ENCODE results near the gene FTL. TPM values are rescaled to one million over a fixed set of nuclear protein-coding genes. Genes with fewer than 3 reads are reported as not detected.

Gene FTL
- total RNA-seq, 2 experiments from 2014 or later, result 467 to 602 TPM

- no peak overlapping the region for H3K4me3 ChIP-seq (ENCODE audit: low read depth, low read length, poor library complexity, severe bottlenecking)
- POLR2A ChIA-PET, result interaction anchor here (0.7 kb wide), 1 partner anchor 46 kb away, joined by 4 read pairs; no protein-coding TSS in a partner anchor
- intact Hi-C loops (cut with micrococcal nuclease; ENCODE audit: unreplicated experiment), result no loop called here
- H4K20me1 ChIP-seq (ENCODE audit: insufficient read depth, low read length), result no peaks in the 10 kb centered on the region
- TF ChIP-seq EZH2phosphoT487 (IDR thresholded peaks at IDR 0.05; ENCODE audit: borderline replicate concordance, low read depth, low read length), result no peak
- TF ChIP-seq CTCF (conservative IDR thresholded peaks at IDR 0.05; ENCODE audit: low read length), result no peak
- no peaks in the 10 kb centered on the region for H3K79me2 ChIP-seq (ENCODE audit: insufficient read depth, low read depth, low read length)
- no peak for DNase-seq (ENCODE audit: low spot score)
- H3K4me1 ChIP-seq (ENCODE audit: insufficient read depth, low read length, poor library complexity, severe bottlenecking), result no peaks in the 10 kb centered on the region
- no peaks in the 10 kb centered on the region for H3K9me3 ChIP-seq (ENCODE audit: low read length)
- CTCF ChIA-PET (ENCODE audit: unreplicated experiment), result no interaction called here
- peaks cover 82% of the 10 kb centered on the region for H3K36me3 ChIP-seq (ENCODE audit: insufficient read depth, low read length)
- H3K4me2 ChIP-seq (ENCODE audit: low read length), result no peak overlapping the region
- H3K9me2 ChIP-seq (ENCODE audit: insufficient read depth, low read length), result no peaks in the 10 kb centered on the region
- H3K27ac ChIP-seq (ENCODE audit: low read depth, low read length, poor library complexity, severe bottlenecking), result no peak overlapping the region
- no TSS peak for BruUV-seq (replicated peaks)
- no peak overlapping the region for H2AFZ ChIP-seq (ENCODE audit: low read length)
Measured at GRCh38 chr19:49009828-49010227, 44.7 kb downstream of the FTL start.

DNA sequence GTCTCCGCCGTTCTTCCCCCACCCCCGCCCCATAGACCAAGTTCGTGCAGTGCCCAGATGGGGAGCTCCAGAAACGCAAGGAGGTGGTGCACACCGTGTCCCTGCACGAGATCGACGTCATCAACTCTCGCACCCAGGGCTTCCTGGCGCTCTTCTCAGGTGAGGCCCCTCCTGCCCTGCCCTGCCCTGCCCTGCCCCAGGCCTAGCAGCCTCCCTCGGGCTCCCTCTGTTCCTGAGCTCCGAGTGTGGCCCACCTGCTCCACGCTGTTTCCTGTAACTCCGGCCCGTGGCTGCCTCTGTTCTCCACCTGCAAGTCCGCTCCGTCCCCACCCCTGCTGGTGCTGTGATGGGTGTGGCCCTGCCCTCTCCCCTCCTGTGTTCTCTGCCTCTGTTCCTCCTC lies 45.3 kb downstream of the FTL start:
- Histone ChIP-seq H3K4me1 (ENCODE audit: insufficient read depth, low read length, poor library complexity, severe bottlenecking) (no peaks in the 10 kb centered on the region), H3K79me2 (ENCODE audit: insufficient read depth, low read depth, low read length) (no peaks in the 10 kb centered on the region), H3K9me2 (ENCODE audit: insufficient read depth, low read length) (no peaks in the 10 kb centered on the region), H3K9me3 (ENCODE audit: low read length) (no peaks in the 10 kb centered on the region), H3K4me3 (ENCODE audit: low read depth, low read length, poor library complexity, severe bottlenecking) (no peak overlapping the region), H3K4me2 (ENCODE audit: low read length) (no peak overlapping the region), H3K27ac (ENCODE audit: low read depth, low read length, poor library complexity, severe bottlenecking) (no peak overlapping the region), H2AFZ (ENCODE audit: low read length) (no peak overlapping the region), H4K20me1 (ENCODE audit: insufficient read depth, low read length) (no peaks in the 10 kb centered on the region), H3K36me3 (ENCODE audit: insufficient read depth, low read length) (peaks cover 82% of the 10 kb centered on the region)
- no peak for DNase-seq (ENCODE audit: low spot score)
- intact Hi-C loops (cut with micrococcal nuclease; ENCODE audit: unreplicated experiment), result no loop called here
- CTCF ChIA-PET (ENCODE audit: unreplicated experiment), result no interaction called here
- POLR2A ChIA-PET, result interaction anchor here (0.6 kb wide), 1 partner anchor 50 kb away, joined by 3 read pairs; no protein-coding TSS in a partner anchor
- no TSS peak for BruUV-seq (replicated peaks)
- TF ChIP-seq CTCF (conservative IDR thresholded peaks at IDR 0.05; ENCODE audit: low read length) (no peak), EZH2phosphoT487 (IDR thresholded peaks at IDR 0.05; ENCODE audit: borderline replicate concordance, low read depth, low read length) (no peak)

DNA sequence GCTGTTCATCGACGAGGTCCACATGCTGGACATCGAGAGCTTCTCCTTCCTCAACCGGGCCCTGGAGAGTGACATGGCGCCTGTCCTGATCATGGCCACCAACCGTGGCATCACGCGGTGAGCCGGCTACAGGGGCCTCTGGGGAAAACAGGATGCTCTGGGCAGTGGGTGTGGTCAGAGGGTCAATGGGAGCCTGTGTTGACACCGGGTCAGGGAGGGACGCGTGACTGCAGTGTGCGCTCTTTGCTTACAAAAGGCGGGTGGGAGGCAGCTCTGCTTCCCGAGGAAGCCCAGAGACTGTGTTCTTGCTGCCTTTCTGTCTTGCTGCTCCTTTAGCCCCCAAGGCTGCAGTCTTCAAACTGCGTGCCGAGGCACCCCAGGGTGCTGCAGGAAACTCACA lies 46.1 kb downstream of the FTL start:
- H3K4me3 ChIP-seq (ENCODE audit: low read depth, low read length, poor library complexity, severe bottlenecking), result no peak overlapping the region
- H4K20me1 ChIP-seq (ENCODE audit: insufficient read depth, low read length), result no peaks in the 10 kb centered on the region
- ChIA-PET CTCF (ENCODE audit: unreplicated experiment) (no interaction called here), POLR2A (no interaction called here)
- no TSS peak for BruUV-seq (replicated peaks)
- DNase-seq (ENCODE audit: low spot score), result no peak
- no peak overlapping the region for H2AFZ ChIP-seq (ENCODE audit: low read length)
- H3K27ac ChIP-seq (ENCODE audit: low read depth, low read length, poor library complexity, severe bottlenecking), result no peak overlapping the region
- H3K4me1 ChIP-seq (ENCODE audit: insufficient read depth, low read length, poor library complexity, severe bottlenecking), result no peaks in the 10 kb centered on the region
- H3K36me3 ChIP-seq (ENCODE audit: insufficient read depth, low read length), result peaks cover 82% of the 10 kb centered on the region
- no peaks in the 10 kb centered on the region for H3K9me3 ChIP-seq (ENCODE audit: low read length)
- no peaks in the 10 kb centered on the region for H3K9me2 ChIP-seq (ENCODE audit: insufficient read depth, low read length)
- H3K4me2 ChIP-seq (ENCODE audit: low read length), result no peak overlapping the region
- H3K79me2 ChIP-seq (ENCODE audit: insufficient read depth, low read depth, low read length), result no peaks in the 10 kb centered on the region
- TF ChIP-seq EZH2phosphoT487 (IDR thresholded peaks at IDR 0.05; ENCODE audit: borderline replicate concordance, low read depth, low read length), result no peak
- TF ChIP-seq CTCF (conservative IDR thresholded peaks at IDR 0.05; ENCODE audit: low read length), result no peak
- intact Hi-C loops (cut with micrococcal nuclease; ENCODE audit: unreplicated experiment), result no loop called here
